Right lobe of liver (tissue), 4 donors: ENCODE measurements around the gene POLD3.

Source experiments
- POLR2A ChIP-seq: fragments of 450-650 bp; IDR thresholded peaks from one replicate; pipeline ENCODE4 v1.6.1; 2017; ENCODE audit warnings: antibody characterized with exemption, mild to moderate bottlenecking
- TF ChIP-seq, protein P1 (sequence below), 4 donors: fragments of 200-600 bp in 3 of 4; fragments of 450-650 bp in 1 of 4; IDR thresholded peaks; one replicate each; pipeline versions ENCODE4 v1.5.1 to v1.8.0; 2016 to 2022; ENCODE audit warnings: antibody characterized with exemption in 4 of 4, mild to moderate bottlenecking in 2 of 4
- donor health status: DM: no; HTN: no; CAD: no.
- donor health status: DM: no; HTN: no; CAD: no.
- donor health status: DM: no; HTN: yes; CAD: no.

DNA sequence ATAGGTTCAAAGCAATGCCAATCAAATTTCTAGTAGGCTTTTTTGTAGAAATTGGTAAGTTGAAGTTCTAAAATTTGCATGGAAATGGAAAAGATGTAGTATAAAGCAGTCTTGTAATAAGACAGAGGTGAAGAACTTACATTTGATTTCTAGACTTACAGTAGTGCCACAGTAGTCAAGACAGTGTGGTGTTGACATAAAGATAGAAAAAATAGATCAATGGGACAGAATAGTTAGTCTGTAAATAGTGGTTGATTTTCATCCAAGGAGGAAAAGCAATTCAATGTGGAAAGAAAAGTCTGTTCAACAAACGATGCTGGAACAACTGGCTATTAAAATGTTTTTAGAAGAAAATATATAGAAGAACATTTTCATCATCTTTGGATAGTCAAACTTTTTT, 70.9 kb downstream of the POLD3 start:
- no peak for TF ChIP-seq POLR2A
- TF ChIP-seq, protein P1, sequence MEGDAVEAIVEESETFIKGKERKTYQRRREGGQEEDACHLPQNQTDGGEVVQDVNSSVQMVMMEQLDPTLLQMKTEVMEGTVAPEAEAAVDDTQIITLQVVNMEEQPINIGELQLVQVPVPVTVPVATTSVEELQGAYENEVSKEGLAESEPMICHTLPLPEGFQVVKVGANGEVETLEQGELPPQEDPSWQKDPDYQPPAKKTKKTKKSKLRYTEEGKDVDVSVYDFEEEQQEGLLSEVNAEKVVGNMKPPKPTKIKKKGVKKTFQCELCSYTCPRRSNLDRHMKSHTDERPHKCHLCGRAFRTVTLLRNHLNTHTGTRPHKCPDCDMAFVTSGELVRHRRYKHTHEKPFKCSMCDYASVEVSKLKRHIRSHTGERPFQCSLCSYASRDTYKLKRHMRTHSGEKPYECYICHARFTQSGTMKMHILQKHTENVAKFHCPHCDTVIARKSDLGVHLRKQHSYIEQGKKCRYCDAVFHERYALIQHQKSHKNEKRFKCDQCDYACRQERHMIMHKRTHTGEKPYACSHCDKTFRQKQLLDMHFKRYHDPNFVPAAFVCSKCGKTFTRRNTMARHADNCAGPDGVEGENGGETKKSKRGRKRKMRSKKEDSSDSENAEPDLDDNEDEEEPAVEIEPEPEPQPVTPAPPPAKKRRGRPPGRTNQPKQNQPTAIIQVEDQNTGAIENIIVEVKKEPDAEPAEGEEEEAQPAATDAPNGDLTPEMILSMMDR (IDR thresholded peaks at IDR 0.05), result no peak
